ENCODE results near the gene GADL1. TPM values are rescaled to one million over a fixed set of nuclear protein-coding genes. Genes with fewer than 3 reads are reported as not detected.

GADL1 gene
- total RNA-seq, 3 donors from 2014 or later, result not detected

DNA sequence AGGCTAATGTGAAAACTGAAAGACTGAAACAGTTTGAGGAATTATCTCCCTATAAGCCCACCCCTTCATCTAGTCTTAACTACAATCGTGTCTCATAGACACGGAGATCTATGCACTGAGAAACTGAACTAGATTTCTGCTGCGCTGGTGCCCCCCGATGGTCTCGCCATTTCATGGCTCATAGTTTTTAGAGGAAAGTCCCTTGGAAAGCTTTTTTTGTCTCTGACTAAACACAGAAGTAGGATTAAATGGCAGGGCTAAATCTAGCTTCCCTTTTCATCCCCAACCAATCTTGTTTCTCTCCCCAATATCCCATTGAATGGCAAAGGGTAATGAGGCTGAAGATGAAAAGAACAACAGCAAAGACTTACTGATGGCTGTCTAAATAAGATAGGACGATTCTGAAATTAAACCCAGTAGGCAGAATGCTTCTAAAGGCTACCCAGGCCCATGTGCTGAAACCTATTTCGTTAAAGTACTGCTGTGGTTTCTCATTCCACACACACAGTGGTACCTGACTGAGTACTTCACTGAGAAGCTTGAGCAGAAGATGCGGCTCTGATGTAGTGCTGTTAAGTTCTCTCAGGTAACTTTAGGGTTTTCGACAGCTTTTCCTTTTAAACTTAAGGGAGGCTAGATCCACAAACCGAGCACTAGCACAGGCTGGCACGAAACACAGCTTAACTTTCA, 142.7 kb downstream of the GADL1 start:
- H3K4me3 ChIP-seq, result no peak overlapping the region
- H3K36me3 ChIP-seq (ENCODE audit: low read depth), result no peaks in the 10 kb centered on the region
- peaks cover 14% of the 10 kb centered on the region for H3K4me1 ChIP-seq (ENCODE audit: low read depth)
- DNase-seq (peak in 2 of 3 donors; percentile 32 to 40), ATAC-seq (no peak)
- TF ChIP-seq, protein P1, sequence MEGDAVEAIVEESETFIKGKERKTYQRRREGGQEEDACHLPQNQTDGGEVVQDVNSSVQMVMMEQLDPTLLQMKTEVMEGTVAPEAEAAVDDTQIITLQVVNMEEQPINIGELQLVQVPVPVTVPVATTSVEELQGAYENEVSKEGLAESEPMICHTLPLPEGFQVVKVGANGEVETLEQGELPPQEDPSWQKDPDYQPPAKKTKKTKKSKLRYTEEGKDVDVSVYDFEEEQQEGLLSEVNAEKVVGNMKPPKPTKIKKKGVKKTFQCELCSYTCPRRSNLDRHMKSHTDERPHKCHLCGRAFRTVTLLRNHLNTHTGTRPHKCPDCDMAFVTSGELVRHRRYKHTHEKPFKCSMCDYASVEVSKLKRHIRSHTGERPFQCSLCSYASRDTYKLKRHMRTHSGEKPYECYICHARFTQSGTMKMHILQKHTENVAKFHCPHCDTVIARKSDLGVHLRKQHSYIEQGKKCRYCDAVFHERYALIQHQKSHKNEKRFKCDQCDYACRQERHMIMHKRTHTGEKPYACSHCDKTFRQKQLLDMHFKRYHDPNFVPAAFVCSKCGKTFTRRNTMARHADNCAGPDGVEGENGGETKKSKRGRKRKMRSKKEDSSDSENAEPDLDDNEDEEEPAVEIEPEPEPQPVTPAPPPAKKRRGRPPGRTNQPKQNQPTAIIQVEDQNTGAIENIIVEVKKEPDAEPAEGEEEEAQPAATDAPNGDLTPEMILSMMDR (IDR thresholded peaks at IDR 0.05), result no peak
- H3K9me3 ChIP-seq, result no peaks in the 10 kb centered on the region
- intact Hi-C loops (cut with DNase I, micrococcal nuclease), result no loop called here

DNA sequence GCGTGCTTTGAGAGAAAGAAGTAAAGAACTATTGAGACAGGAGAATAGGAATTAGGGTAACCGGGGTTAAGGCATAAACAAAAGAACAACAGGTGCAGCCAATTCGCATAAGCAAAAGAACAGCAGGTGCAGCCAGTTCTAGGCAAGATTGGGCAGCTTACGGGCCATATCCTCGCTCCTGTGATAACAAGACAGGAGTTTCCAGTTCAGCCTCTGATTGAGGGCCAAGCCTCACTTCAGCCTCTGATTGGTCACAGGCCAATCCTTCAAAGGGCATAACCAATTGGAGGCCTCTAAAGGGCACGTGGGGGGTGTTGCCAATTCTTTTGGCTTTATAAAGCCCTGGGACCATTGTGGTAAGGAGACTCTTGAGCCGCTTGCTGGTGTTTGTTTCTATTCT, 143.5 kb downstream of the GADL1 start:
- Histone ChIP-seq H3K4me1 (ENCODE audit: low read depth) (peaks cover 14% of the 10 kb centered on the region), H3K36me3 (ENCODE audit: low read depth) (no peaks in the 10 kb centered on the region), H3K9me3 (no peaks in the 10 kb centered on the region), H3K4me3 (no peak overlapping the region)
- TF ChIP-seq, protein P1 (IDR thresholded peaks at IDR 0.05), result no peak
- ATAC-seq, result no peak
- no peak for DNase-seq
- intact Hi-C loops (cut with DNase I, micrococcal nuclease), result no loop called here

DNA sequence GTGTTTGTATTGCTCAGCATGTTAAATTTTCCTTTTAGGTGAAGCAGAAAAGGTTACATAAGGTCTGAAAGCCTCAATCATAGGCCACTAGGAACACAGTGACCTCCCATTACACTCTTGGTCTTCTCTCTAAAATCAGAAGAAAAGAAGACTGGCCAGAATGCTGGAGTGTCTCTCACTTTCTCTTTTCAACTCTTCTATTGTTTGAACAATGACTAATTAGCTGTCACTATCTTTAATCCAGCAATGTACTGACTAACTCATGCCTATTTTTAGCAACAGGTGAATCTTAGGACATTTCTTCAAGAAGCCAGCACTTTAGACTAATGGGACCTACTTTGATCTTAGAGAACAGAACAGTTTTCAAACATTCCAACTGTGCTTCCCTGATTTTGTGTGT, 145.2 kb downstream of the GADL1 start:
- Histone ChIP-seq H3K4me3 (no peak overlapping the region), H3K36me3 (ENCODE audit: low read depth) (no peaks in the 10 kb centered on the region), H3K9me3 (no peaks in the 10 kb centered on the region), H3K4me1 (ENCODE audit: low read depth) (peaks cover 5% of the 10 kb centered on the region)
- TF ChIP-seq, protein P1 (IDR thresholded peaks at IDR 0.05), result no peak
- ATAC-seq (peak; percentile 51), DNase-seq (no peak)
- intact Hi-C loops (cut with DNase I, micrococcal nuclease), result no loop called here

DNA sequence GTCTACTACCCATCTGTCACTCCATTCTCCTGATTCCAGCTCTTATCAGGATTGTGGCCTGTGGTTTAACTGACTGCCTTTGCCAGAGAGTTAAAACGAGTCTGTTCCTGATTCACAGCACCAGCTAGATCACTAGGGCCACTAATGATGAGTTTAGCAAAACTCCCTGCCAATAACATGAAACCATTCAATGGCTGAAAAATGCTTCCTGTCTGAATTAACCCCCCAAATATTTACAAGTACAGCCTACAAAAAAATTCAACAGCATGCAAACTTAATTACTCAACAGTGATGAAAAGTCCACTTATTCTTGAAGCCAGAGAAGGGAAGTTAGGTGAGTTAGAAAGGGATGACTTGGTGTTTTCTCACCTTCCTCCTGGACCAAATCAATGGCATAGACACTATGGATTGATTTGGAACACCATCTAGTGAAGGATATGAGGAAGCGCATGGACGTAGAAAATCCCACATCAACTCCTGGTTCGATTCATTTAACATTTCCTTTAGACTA, 146.6 kb downstream of the GADL1 start:
- Histone ChIP-seq H3K4me1 (ENCODE audit: low read depth) (peaks cover 4% of the 10 kb centered on the region), H3K36me3 (ENCODE audit: low read depth) (no peaks in the 10 kb centered on the region), H3K9me3 (no peaks in the 10 kb centered on the region), H3K4me3 (no peak overlapping the region)
- intact Hi-C loops (cut with DNase I, micrococcal nuclease), result no loop called here
- TF ChIP-seq, protein P1 (IDR thresholded peaks at IDR 0.05), result no peak
- ATAC-seq (peak; percentile 57), DNase-seq (no peak)

DNA sequence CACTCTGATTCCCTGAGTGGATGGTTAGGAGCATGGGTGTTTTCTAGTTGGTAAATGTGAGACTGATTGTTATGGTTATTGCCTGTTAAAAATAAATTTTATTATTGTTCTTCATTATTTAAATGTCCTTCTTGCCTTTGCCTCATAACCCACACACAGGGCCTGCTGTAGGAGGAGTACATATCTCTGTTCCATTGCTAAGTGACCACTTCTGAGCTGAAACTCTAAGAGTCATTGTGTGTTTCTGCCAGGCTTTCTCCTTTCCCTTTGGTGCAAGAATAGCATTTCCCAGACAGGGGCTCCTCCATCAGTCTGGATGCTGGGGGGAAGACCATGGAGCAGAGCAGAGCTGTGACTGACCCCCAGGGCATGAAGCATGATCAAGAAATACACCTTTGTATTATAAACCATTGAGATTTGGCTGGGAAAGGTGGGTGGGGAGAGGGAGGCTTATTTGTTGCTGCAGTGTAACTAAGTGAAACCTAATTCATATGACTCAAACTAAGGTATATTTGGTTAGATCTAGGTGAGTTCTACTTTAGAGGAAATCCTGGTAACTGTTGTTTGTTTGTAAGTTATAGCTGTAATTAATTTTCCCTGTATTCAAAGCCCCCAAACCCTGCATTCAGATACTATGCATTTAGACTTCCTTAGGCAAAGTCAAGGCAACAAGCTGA, 150.7 kb downstream of the GADL1 start:
- intact Hi-C loops (cut with DNase I, micrococcal nuclease), result no loop called here
- TF ChIP-seq, protein P1 (IDR thresholded peaks at IDR 0.05), result no peak
- Histone ChIP-seq H3K4me1 (ENCODE audit: low read depth) (peaks cover 3% of the 10 kb centered on the region), H3K36me3 (ENCODE audit: low read depth) (no peaks in the 10 kb centered on the region), H3K9me3 (no peaks in the 10 kb centered on the region), H3K4me3 (no peak overlapping the region)
- DNase-seq, result no peak
- no peak for ATAC-seq

Data from mucosa of descending colon (tissue), 3 donors.